Activated naive CD8-positive, alpha-beta T cell treated with anti-CD3 and anti-CD28 coated beads, Interleukin-2, amount 50 U/mL, for 16 hours (primary cell): ENCODE data around the gene RABEPK.
"Not testable (repeated sequence)": the region's sequence is repeated elsewhere in the genome, so short reads cannot be mapped to it uniquely, and the experiment has no call there.

Source experiments
- DNase-seq: peaks from one replicate; pipeline ENCODE4 v3.0.0-alpha.2; 2020; ENCODE audit warnings: low read depth, low spot score

The RABEPK gene

DNA sequence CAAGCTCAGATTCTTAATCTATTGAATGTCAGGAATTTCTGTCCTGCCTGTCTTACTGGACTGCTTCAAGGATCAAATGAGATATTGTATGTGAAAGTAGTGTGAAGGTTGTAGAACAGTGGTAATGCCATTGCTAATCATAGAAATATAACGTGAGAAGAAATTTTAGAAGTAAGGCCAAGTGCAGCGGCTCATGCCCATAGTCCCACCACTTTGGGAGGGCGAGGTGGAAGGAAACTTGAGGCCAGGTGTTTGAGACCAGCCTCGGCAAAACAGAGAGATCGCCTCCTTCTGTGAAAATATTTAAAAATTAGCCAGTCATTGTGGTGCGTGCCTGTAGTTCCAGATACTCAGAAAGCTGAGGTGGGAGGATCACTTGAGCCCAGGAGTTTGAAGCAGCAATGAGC, 45.9 kb downstream of the RABEPK start:
- no peak for DNase-seq

DNA sequence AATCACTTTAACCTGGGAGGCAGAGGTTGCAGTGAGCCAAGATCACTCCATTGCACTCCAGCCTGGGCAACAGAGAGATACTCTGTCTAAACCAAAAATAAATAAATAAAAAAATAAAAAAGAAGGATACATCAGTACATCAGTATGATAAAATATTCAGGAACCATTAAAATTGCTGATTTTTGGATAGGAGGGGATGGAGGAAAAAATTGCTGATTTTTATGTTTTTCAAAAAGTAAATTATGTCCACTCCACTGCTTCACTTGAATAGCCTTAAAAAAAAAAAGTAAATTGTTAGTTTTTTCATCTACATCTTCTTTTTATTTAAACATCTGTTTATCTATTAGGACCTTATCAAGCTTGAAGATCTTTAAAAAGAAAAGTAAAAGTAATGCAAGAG, 53.9 kb downstream of the RABEPK start:
- DNase-seq = no peak

DNA sequence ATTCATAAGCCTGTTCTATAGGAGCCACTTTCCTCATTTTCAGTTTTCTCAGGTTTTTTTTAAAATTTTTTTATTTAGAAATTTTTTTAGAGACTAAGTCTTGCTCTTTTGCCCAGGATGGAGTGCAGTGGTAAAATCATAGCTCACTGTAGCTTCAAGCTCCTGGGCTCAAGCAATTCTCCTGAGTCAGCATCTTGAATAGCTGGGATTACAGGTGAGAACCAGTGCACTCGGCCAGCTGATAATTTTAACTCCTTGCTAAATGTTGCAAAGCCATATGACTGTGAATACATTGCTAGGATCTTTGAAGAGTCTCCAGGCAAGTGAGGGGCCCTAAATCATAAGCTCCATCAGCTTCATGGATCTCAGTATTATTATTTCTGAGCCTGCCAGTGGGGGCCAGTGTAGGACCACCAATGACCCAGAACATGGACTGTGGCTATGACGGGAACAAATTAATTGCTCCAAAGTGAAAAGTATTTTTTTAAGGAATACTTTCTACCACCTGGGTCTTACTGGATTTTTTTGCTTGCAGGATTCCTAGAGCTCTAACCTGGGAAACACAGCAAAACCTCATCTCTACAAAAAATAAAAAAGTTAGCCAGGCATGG, 55.5 kb downstream of the RABEPK start:
- DNase-seq = no peak

DNA sequence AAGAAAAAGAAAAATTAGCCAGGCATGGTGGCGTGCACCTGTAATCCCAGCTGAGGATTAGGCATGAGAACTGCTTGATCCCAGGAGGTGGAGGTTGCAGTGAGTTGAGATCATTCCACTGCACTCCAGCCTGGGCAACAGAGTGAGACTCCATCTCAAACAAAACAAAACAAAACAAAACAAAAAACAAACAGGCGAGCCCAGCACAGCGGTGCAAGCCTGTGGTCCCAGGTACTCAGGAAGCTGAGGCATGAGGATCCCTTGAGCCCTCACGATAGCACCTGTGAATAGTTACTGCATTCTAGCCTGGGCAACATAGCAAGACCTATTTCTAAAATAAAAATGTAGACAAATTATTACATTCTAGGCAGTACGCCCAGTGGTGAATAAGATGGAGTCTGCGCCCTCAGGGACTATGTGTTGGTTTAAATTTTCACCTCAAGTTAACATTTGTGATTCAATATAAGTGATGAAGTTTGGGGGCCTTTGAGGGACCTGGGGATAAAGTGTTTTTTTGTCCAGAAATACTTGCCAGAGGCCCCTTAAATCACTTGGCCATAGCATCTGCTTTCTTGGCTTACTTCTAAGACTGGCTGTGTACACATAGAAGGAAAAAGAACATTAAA, 57.9 kb downstream of the RABEPK start:
- no peak for DNase-seq

DNA sequence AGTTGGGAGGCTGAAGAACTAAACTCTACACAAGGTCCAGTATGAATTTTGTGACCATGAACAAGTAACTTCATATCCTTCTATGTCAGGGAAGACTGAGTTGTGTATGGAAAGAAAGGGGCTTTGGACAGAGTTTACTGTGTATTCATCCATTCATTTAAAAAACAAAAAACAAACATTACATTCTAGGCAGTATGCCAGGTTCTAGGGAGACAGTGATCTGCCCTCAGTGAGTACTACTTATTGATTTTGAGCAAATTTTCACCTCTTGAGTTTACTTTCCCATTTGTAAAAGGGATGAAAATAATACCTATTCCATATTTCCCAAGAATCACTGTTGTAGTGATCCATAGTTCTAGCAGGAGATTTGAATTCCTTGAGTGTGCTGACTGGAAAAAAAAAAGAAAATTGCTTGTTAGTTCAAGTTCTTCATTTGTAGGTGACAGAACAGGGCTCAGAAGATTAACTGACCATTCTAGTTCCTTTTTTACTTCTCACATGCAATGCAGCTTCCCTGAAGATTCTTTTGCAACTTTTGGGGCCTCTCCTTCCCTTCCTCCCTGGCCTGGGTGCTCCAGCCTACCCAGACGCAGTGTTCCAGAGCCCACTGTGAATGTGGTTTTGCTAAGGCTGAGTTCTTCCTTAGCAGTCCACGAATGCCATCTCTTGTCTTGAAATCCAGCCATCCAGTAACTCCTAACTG, 58.6 kb downstream of the RABEPK start:
- DNase-seq = no peak

DNA sequence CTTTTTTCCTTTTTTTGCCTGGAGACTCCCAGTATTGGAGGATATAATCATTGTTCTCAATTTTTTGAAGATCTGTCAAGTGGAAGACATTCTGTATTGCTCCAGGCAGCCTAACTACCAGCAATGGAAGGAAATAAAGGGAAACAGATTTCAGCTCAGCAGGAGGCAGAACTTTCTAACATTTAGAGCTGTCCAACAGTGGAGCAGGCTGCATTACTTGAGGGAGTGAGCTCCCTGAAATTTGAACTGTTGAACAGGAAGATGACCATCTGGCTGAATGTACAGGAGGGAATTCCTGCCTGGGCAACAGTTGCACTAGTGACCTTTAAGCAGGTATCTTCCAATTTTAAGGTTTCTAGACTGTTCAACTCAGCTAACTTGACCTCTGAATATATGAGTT, 60.2 kb downstream of the RABEPK start:
- no peak for DNase-seq

DNA sequence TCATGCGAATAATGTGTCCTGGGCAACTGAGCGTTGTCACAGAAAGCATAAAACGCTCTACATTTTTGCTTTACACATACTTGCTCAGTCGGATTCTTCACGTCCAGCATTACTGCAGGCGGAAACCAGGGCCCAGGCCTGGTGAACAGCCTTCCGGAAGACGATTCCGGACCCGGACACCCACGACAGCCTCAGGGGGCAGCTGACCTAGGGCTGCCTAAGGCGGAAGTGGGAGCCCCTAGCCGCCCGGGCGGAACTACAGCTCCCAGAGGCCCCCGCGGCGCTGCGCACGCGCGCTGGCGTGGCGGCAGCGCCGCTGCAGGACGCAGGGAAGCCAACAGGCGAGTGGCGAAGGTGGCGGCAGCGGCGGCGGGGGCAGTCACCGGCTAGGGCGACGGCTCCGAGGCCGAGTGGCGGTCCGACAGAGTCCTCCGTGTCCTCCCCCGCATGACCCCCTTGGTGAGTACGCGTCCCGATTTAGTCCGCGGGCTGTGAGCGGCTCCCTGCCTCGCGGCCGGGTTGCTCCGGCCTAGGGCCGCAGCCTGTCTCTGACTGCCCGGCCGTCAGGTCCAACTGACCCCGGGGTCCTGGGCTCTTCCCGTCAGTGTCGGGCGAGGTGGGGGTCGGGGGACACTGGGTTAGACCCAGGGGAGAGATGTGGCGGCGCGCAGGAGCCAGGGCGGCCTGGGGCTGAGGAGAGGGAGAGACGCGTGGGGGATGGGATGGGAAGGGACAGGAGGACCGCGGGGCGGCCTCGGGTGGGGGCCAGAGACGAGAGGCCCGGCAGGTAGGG, 61.4 kb downstream of the RABEPK start, which contains the start of gene GAPVD1:
Gene GAPVD1 (plus strand): TSS at position 326 of the 793 bp plus-strand sequence. CDS start 37,096 bp downstream, outside the sequence.
- DNase-seq = peak; percentile 65

DNA sequence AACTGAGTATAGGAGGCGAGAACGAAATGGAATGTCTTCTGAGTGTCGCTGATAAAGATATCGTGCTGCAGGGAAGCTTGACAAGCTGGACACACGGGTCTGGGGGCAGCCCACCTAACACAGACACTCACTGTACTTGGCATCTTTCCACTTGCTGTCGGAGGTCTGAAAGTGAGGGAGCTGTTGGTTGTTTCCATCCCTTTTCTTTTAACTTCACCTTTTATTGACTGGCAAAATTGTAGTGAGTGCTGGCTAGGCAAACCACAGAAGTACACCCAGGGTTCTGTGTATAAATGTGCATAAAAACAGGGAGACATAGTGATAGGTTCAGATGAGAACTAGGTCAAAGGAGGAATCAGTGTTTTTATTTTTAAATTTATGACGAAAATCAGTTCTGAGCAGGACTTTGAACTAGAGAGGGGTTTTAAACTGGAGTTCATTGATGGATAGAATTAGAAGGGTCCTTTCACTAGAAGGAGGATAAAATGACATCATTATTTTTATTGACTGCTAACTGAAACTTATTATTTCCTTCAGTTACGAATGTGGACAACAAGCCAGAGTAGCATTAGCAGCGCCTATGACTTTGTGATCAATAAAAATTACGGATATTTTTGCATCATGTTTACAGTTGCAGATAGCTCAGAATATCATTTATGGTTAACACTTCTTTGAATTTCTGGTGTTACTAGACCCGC, 62.1 kb downstream of the RABEPK start:
- DNase-seq = no peak

DNA sequence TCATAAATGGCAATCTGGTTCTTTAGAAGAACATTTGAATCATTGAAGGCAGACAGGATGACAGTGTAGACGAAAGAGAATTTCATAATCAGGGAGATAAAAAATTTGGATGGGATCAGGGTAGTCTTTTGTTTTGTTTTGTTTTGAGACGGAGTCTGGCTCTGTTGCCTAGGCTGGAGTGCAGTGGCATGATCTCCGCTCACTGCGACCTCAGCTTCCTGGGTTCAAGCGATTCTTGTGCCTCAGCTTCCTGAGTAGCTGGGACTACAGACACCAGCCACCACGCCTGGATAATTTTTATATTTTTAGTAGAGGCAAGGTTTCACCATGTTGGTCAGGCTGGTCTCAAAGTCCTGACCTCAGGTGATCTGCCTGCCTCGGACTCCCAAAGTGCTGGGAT, 63.7 kb downstream of the RABEPK start:
- DNase-seq = not testable (repeated sequence)

DNA sequence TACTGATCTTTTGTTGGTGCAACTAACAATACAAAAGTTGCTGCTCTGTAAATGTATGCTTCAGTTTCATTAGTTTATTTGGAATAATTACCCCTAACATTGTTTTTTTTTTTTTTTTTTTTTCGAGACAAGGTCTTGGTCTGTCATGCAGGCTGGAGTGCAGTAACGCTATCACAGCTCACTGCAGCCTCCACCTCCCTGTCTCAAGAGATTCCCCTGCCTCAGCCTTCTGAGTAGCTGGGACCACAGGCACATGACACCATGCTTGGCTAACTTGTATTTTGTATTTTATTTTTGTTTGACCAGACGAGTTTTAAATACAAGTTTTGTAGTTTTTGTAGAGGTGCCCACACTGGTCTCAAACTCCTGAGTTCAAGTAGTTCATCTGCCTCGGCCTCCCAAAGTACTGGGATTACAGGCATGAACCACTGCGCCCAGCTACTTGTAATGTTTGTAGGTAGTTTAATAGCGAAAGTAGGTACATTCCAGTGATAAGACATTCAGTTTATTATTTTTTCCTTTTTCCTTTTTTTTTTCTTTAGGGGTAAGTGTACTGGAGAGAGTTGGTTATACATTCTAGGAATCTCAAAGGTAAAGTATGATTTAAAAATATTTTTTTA, 68.2 kb downstream of the RABEPK start:
- no peak for DNase-seq

DNA sequence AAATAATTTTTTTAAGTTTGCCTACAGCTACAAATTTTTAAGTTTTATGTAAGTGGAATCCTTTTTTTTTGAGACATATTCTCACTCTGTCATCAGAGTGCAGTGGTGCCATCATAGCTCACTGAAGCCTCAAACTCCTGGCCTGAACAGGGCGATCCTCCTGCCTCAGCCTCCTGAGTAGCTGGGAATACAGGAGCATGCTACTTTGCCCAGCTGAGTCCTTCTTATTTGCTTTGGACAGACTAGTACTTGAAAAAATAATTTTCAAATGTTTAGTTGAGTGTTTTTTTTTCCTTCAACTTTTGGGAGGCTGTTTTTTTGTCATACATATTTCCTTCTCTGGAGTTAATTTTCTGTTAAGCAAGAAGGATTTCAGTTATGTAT, 68.7 kb downstream of the RABEPK start:
- DNase-seq = no peak

DNA sequence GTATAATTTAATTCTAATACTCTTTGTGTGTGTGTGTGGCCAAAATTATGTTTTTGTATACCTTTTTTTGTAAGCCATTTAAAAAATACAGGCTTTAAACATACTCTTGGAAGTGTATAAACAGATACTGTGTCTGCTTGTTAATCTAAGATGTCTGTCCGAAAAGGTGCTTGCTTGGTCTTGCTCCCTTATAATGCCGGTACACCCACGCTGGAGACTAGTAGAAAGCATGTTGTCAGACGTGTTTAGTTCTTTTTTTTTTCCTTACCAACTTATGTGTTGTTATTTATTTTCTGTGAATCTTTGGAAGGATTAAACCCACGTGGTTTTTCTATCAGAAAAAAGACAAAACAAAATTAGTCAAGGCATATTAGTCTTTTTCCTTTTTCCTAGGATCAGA, 70.7 kb downstream of the RABEPK start:
- no peak for DNase-seq

DNA sequence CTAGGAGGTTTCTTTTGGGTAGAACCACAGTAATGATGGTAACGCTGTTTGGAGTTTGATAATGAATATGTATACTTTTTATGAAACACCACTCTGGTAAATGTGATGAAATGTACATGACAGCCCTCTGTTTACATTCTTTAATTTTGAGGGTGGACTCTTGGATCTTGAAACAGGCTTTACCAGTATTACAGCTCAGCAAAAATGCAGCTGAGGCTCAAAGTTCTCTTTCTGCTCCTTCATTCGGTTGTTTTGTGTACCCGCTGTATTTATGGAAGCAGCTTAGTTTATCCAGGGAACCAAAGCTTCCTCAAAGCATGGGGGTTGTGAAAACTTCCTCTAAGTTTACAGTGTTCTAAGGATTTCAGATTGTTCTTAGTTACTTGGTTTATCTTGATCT, 72.4 kb downstream of the RABEPK start:
- DNase-seq = no peak

DNA sequence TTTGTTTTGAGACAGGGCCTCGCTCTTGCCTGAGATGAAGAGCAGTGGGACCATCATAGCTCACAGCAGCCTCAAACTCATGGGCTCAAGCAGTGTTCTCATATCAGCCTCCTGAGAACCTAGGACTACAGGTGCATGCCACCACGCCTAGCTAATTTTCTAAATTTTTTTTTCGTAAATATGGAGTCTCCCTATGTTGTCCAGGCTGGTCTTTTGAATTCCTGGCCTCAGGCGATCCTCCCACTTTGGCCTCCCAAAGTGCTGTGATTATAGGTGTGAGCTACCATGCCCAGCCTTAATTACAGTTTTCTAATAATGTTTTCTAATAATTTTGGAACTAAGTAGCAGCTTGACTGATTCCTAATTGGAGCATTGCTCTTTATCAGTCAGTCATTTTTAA, 76.4 kb downstream of the RABEPK start:
- no peak for DNase-seq

DNA sequence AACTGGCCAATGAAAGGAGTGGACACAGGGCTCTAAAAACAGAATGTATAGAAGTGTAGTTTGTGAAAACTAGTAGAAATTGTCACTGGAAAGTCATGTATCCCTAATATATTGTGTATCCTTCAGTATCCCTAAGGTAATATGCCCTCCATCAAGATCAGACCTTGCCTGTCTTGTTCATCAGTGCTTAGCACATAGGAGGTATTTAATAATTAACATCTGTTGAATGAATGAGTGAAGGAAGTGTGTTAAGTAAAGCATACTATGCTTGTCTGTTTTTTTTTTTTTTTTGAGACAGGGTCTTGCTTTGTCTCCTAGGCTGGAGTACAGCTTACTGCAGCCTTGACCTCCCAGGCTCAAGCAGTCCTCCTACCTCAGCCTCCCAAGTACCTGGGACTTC, 77.1 kb downstream of the RABEPK start:
- no peak for DNase-seq

DNA sequence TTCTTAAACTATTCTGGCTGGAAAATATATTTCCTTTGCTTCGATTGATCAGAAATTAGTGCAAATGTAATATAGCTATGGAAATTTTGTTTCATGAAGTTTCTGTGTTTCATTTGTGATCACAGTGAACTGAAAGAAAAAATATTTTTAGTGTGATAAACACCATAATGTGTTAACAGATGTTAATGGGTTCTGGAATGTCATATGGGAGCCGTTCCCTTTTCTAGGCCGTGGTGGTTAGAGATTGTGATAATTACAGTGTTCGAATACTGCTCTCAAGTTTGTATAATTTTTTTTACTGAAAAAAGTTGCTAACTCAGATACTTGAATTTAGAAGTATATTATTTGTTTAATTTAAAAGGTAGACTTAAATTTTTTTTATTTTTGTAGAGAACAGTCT, 80.6 kb downstream of the RABEPK start:
- no peak for DNase-seq
